Neural progenitor cell (in vitro differentiated cells): ENCODE results near the gene FRMPD4. TPM values are rescaled to one million over a fixed set of nuclear protein-coding genes. Genes with fewer than 3 reads are reported as not detected.
A peak's percentile ranks its signal among the peaks of the same experiment; 100 is the strongest.
"Not testable (repeated sequence)": the region's sequence is repeated elsewhere in the genome, so short reads cannot be mapped to it uniquely, and the experiment has no call there.

Experiments used
- DNase-seq: peaks from one replicate; pipeline ENCODE4 v3.0.0-alpha.2; 2016; ENCODE audit warnings: low spot score
- H2AFZ ChIP-seq: fragments of 200-600 bp; sonication (generic); replicated peaks from 2 replicates; pipeline ENCODE4 v1.6.1; 2016; ENCODE audit warnings: antibody characterized with exemption
- H3F3A ChIP-seq: fragments of 200-600 bp; sonication (generic); 2 replicates; pipeline ENCODE4 v1.6.1; 2016; ENCODE audit warnings: antibody characterized with exemption, low read depth
- H3K27ac ChIP-seq: fragments of 200-600 bp; sonication (generic); 2 replicates; pipeline ENCODE4 v1.5.1; 2016; ENCODE audit warnings: mild to moderate bottlenecking
- H3K27me3 ChIP-seq: fragments of 200-600 bp; sonication (generic); 2 replicates; pipeline ENCODE4 v1.6.1; 2016; ENCODE audit warnings: mild to moderate bottlenecking, moderate library complexity
- H3K36me3 ChIP-seq: fragments of 200-600 bp; sonication (generic); 2 replicates; pipeline ENCODE4 v1.5.1; 2016
- H3K4me1 ChIP-seq: fragments of 200-600 bp; sonication (generic); 2 replicates; pipeline ENCODE4 v1.6.1; 2016; ENCODE audit warnings: mixed run types
- H3K4me2 ChIP-seq: fragments of 200-600 bp; sonication (generic); 2 replicates; pipeline ENCODE4 v1.6.1; 2016
- H3K4me3 ChIP-seq: fragments of 200-600 bp; sonication (generic); 2 replicates; pipeline ENCODE4 v1.5.1; 2016
- H3K79me2 ChIP-seq: fragments of 200-600 bp; sonication (generic); 2 replicates; pipeline ENCODE4 v1.6.1; 2016; ENCODE audit warnings: low read depth
- H3K9ac ChIP-seq: fragments of 200-600 bp; sonication (generic); 2 replicates; pipeline ENCODE4 v1.6.1; 2016
- H3K9me3 ChIP-seq: fragments of 200-600 bp; sonication (generic); 2 replicates; pipeline ENCODE4 v1.5.1; 2016; ENCODE audit warnings: low read depth
- H4K20me1 ChIP-seq: fragments of 200-600 bp; sonication (generic); 2 replicates; pipeline ENCODE4 v1.6.1; 2016; ENCODE audit warnings: low read depth
- H3K27ac Mint-ChIP-seq: 3 replicates; pipeline ENCODE4 v1.8.0; 2021; ENCODE audit warnings: mixed read lengths
- H3K27me3 Mint-ChIP-seq: 2 replicates; pipeline ENCODE4 v1.8.0; 2022; ENCODE audit warnings: low read depth, mild to moderate bottlenecking, inconsistent platforms, moderate library complexity, mixed read lengths; ENCODE audit not compliant: insufficient read depth
- H3K36me3 Mint-ChIP-seq: 3 replicates; pipeline ENCODE4 v1.8.0; 2021; ENCODE audit warnings: mixed read lengths
- H3K4me1 Mint-ChIP-seq: 3 replicates; pipeline ENCODE4 v1.8.0; 2021; ENCODE audit warnings: mixed read lengths
- H3K4me3 Mint-ChIP-seq: 3 replicates; pipeline ENCODE4 v1.8.0; 2021; ENCODE audit warnings: mild to moderate bottlenecking, moderate library complexity, mixed read lengths
- H3K9me3 Mint-ChIP-seq: 3 replicates; pipeline ENCODE4 v1.8.0; 2020; ENCODE audit warnings: mixed read lengths
- CTCF ChIP-seq: fragments of 200-600 bp; sonication (generic); IDR thresholded peaks from 2 replicates; pipeline ENCODE4 v1.5.1; 2017; ENCODE audit warnings: antibody characterized with exemption, mild to moderate bottlenecking
- EZH2 ChIP-seq: fragments of 200-600 bp; sonication (generic); IDR thresholded peaks from 2 replicates; pipeline ENCODE4 v1.6.1; 2017; ENCODE audit warnings: antibody characterized with exemption, mild to moderate bottlenecking, moderate library complexity
- EZH2phosphoT487 ChIP-seq: fragments of 200-600 bp; sonication (generic); IDR thresholded peaks from 2 replicates; pipeline ENCODE4 v1.6.1; 2017; ENCODE audit warnings: antibody characterized with exemption
- total RNA-seq: library from RNA; depleted of rRNA; stranded (reverse); fragments of >200 nt; gene quantifications from 2 replicates; pipeline ENCODE4 v1.2.3, GENCODE V29; 2015; ENCODE audit warnings: low replicate concordance

Gene FRMPD4
- total RNA-seq, 1 donor from 2014 or later, result not detected

- no peak overlapping the region for H3K4me3 ChIP-seq
- H3F3A ChIP-seq, result no peaks in the 10 kb centered on the region
- H3K27me3 ChIP-seq, result no peaks in the 10 kb centered on the region
- DNase-seq, result no peak
- no peak overlapping the region for H2AFZ ChIP-seq
- no peaks in the 10 kb centered on the region for H3K79me2 ChIP-seq
- H3K27ac Mint-ChIP-seq, result no peak overlapping the region
- H3K4me1 ChIP-seq, result no peaks in the 10 kb centered on the region
- H4K20me1 ChIP-seq, result no peaks in the 10 kb centered on the region
- H3K36me3 ChIP-seq, result no peaks in the 10 kb centered on the region
- no peak overlapping the region for H3K4me3 Mint-ChIP-seq
- H3K4me1 Mint-ChIP-seq, result no peaks in the 10 kb centered on the region
- no peak overlapping the region for H3K27ac ChIP-seq
- H3K9ac ChIP-seq, result no peak overlapping the region
- TF ChIP-seq CTCF (no peak), EZH2phosphoT487 (no peak), EZH2 (no peak)
- peaks cover 4% of the 10 kb centered on the region for H3K9me3 ChIP-seq
- no peaks in the 10 kb centered on the region for H3K36me3 Mint-ChIP-seq
- H3K27me3 Mint-ChIP-seq, result no peaks in the 10 kb centered on the region
- H3K9me3 Mint-ChIP-seq, result no peaks in the 10 kb centered on the region
- H3K4me2 ChIP-seq, result no peak overlapping the region
These were observed 358.1 kb downstream of the FRMPD4 start for GRCh38 chrX:12496343-12496742.

GRCh38 chrX:12497832-12498591, 359.7 kb downstream of the FRMPD4 start:
- no peaks in the 10 kb centered on the region for H3K36me3 ChIP-seq
- H3K79me2 ChIP-seq, result no peaks in the 10 kb centered on the region
- DNase-seq, result peak; percentile 47
- no peak overlapping the region for H3K27ac ChIP-seq
- no peaks in the 10 kb centered on the region for H3K4me1 ChIP-seq
- Mint-ChIP-seq H3K4me1 (no peaks in the 10 kb centered on the region), H3K9me3 (no peaks in the 10 kb centered on the region), H3K27ac (no peak overlapping the region), H3K27me3 (no peaks in the 10 kb centered on the region), H3K4me3 (no peak overlapping the region), H3K36me3 (no peaks in the 10 kb centered on the region)
- H3K27me3 ChIP-seq, result no peaks in the 10 kb centered on the region
- H3K9ac ChIP-seq, result no peak overlapping the region
- no peak overlapping the region for H3K4me3 ChIP-seq
- H3K4me2 ChIP-seq, result no peak overlapping the region
- peaks cover 9% of the 10 kb centered on the region for H3K9me3 ChIP-seq
- no peaks in the 10 kb centered on the region for H3F3A ChIP-seq
- no peak for TF ChIP-seq EZH2
- peak; percentile 59 for TF ChIP-seq CTCF
- TF ChIP-seq EZH2phosphoT487, result no peak
- no peak overlapping the region for H2AFZ ChIP-seq
- no peaks in the 10 kb centered on the region for H4K20me1 ChIP-seq

- TF ChIP-seq CTCF, result no peak
- TF ChIP-seq EZH2, result no peak
- no peak for TF ChIP-seq EZH2phosphoT487
- no peak for DNase-seq
- no peaks in the 10 kb centered on the region for H3K9me3 Mint-ChIP-seq
These were observed 366.9 kb downstream of the FRMPD4 start for GRCh38 chrX:12505127-12505526.

GRCh38 chrX:12515384-12515783, 377.1 kb downstream of the FRMPD4 start:
- not testable (repeated sequence) for H3K4me1 Mint-ChIP-seq, H3K4me3 Mint-ChIP-seq, H3F3A ChIP-seq, DNase-seq, H3K79me2 ChIP-seq, H3K9ac ChIP-seq, H2AFZ ChIP-seq, H4K20me1 ChIP-seq, H3K27me3 ChIP-seq, H3K36me3 ChIP-seq, H3K36me3 Mint-ChIP-seq, H3K27me3 Mint-ChIP-seq, H3K4me1 ChIP-seq, H3K27ac Mint-ChIP-seq, H3K4me2 ChIP-seq, H3K4me3 ChIP-seq, H3K9me3 ChIP-seq, H3K27ac ChIP-seq
- peaks cover 30% of the 10 kb centered on the region for H3K9me3 Mint-ChIP-seq

More at GRCh38 chrX:12505127-12505526, 366.9 kb downstream of the FRMPD4 start:
- H3K4me3 Mint-ChIP-seq, result no peak overlapping the region
- Histone ChIP-seq H3K4me2 (no peak overlapping the region), H3K79me2 (no peaks in the 10 kb centered on the region), H3K4me1 (no peaks in the 10 kb centered on the region), H3K36me3 (no peaks in the 10 kb centered on the region), H3K9me3 (peaks cover 9% of the 10 kb centered on the region), H4K20me1 (no peaks in the 10 kb centered on the region), H3F3A (no peaks in the 10 kb centered on the region), H3K4me3 (no peak overlapping the region), H2AFZ (no peak overlapping the region), H3K27ac (no peak overlapping the region), H3K9ac (no peak overlapping the region), H3K27me3 (no peaks in the 10 kb centered on the region)
- no peak overlapping the region for H3K27ac Mint-ChIP-seq
- no peaks in the 10 kb centered on the region for H3K27me3 Mint-ChIP-seq
- H3K4me1 Mint-ChIP-seq, result no peaks in the 10 kb centered on the region
- H3K36me3 Mint-ChIP-seq, result no peaks in the 10 kb centered on the region
